HG03045 (cell line): ENCODE results near the gene EGFL8.

Source experiments
- ATAC-seq: cut with Tn5 transposase; IDR thresholded peaks from one replicate; pipeline ENCODE4 v1.9.1; 2021; ENCODE audit warnings: mild to moderate bottlenecking, moderate library complexity; ENCODE audit not compliant: unreplicated experiment

EGFL8 gene

DNA sequence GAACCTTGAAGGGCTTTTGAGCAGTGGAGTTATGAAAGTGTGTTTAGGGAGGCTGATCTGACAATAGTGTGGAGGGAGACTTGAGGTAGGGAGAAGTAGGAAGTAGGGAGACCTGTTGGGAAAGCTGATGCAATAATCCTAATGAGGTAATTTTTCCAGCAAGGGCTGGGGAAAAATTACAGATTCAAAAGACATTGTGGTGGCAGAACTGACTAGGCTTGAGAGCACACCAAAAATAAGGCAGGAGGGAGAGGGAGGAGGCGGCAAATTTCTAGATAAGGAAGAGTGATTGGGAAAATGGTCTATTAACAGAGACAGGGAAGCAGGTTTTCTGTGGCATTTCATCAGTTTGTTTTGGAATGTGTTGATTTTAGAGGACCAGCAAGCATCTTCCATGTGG is 18.1 kb upstream of the EGFL8 start:
- no peak for ATAC-seq

DNA sequence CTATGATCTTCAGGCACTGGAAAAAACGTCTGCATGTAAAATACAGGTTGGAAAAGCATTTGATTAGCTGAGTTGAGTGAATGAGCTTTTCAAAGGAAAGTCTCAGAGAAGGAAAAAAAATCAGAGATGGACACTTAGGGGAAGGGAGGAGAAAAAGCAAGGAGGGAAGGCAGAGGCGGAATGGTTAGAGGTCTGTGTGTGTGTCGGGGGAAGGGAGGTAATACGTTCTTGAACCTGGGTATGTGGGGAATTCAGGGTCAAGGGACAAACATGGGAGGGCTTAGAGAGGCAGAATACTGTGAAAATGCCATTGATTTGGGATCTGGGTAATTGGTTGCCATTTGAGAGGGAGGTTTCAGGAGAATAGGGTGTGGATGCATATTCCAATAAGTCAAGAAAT is 17.7 kb upstream of the EGFL8 start:
- ATAC-seq: no peak

DNA sequence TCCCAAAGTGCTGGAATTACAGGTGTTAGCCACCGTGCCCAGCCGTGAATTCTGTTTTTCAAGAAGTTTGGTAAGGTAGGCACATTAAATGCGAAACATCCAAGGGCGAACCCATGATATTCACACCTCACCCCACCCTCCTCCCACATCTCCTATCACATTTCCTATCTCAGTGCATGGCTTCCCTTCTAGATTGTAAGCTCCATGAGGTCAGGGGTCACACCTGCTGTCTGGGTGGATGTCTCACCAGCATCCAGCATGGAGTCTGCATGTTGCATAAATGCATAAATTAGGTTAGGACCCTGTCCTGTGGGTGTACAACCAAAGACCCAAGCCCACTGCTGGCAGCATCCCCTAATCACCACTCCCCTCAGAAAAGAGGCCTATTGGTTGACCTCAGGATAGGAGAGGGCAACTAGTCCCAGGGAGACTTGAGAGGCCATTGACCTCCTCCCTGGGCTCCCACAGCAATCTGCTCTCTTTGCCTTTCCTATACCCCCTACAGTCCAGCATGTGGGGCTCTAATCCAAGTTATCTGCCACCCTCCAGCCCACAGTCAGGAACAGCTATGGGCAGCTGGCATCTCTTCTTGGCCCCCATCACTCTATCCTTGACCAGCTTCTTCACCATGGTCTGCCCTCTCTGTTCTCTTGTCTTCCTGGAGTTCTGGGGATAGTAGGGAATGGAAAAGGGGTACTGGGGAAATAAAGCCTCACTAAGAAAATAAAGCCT is 16.8 kb upstream of the EGFL8 start:
- no peak for ATAC-seq

DNA sequence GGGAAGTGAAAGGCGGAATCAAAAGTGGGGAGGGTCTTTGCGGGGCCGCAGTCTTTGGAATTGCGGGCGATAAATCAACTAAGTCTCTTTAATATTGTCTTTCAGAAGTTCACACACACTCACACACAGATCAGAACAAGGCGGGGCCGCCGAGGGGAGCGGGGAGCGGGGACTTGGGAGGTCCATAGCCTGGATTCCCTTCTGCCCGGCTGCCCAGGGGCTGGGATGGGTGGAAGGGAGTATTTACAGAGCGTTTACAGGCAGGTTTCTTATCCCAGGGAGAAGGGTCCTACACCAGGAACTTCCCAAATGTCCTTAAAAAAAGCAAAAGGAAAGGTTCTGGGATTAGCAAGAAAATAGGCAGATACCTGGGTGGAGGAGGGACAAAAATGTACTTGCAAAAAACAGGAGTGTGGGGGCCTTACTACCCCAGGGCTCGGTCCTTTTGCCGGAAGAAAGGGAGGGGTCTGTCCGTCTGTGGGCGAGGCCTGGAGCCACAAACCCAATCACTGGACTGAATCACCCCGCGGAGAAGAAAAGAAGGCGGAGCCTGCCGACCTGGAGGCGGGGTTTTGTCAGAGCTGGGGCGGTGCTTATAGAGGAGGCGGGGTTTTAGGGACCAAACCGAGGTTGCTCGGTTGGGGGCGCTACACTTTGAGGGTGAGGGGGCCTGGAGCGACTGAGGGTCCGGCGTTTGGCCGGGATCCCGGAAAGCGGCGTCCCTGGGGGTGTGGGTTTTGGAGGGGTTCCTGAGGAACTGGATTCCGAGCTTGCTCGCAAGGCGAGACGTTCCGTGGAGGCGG is 15.9 kb upstream of the EGFL8 start:
- no peak for ATAC-seq

DNA sequence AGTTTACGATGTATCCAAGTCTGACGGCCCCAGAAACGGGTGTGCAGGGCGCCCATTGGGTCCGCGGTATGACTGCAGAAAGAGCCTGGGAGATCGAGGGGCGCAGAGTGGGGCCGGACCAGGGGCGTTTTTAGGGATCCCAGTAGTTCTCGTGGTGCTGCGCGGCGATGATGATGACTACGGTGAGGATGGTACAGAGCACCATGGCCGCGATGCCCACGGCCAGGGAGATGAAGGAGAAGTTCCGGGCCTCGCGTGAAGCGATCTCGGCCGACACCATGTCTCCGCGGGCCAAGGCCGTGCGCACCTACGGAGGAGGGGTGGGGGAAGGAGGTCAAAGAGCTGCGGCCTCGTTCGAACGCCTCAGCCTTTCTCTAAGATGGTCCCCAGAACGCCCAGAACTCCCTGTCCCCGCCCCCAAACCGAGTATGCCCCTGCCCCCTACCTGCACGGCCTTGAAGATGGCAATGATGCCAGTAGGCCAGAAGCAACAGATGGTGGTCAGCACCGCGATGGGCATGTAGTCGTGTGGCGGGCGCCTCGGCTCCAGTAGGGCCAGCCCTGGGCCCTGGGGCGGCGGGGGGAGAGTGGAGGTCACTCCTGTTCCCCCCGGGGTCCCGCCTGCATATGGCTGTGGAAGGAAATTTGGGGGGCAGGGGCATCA is 15.2 kb upstream of the EGFL8 start:
- ATAC-seq: no peak

DNA sequence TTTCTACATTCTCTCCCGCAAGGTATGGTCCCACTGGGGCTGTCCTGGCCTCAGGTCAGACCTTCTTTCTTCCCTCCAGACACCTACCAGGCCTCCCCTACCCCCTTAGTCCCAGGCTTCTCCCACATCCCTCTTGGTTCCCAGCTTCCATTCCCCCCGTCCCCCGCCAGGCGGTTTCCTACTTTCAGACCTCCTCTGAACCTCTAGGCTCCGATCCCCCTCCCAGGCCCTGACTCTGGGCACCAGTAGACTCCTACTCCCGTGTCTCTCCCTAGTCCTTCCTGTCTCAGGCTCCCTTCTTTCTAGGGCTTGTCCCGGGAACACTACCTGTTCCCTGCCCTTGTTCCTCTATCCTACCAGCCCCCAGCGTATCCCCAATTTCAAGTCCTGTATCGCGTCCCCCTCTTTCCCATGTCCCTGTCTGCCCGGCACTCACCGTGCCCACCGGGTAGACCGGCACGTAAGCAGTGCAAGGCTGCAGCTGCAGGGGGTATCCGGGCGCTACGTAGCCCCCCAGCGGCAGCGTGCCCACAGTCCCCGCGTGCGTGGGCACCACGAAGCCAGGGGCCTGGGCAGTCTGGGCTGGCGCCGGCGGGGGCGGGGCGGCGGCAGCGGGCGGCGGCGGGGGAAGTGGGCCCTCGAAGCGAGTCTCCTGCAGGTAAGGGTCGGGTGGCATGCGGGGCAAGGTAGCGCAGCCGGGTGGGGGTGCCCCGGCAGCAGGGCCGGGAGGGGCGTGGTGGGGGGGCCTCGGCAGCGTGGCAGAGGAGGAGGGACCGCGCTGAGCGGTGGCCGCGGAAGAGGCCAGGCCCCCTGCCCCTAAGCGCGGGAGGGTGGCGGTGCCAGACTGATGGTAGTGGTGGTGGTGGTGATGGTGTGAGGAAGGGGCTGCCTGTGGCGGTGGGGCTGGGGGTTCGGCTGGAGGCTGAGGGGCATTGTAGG is 14.2 kb upstream of the EGFL8 start:
- no peak for ATAC-seq

DNA sequence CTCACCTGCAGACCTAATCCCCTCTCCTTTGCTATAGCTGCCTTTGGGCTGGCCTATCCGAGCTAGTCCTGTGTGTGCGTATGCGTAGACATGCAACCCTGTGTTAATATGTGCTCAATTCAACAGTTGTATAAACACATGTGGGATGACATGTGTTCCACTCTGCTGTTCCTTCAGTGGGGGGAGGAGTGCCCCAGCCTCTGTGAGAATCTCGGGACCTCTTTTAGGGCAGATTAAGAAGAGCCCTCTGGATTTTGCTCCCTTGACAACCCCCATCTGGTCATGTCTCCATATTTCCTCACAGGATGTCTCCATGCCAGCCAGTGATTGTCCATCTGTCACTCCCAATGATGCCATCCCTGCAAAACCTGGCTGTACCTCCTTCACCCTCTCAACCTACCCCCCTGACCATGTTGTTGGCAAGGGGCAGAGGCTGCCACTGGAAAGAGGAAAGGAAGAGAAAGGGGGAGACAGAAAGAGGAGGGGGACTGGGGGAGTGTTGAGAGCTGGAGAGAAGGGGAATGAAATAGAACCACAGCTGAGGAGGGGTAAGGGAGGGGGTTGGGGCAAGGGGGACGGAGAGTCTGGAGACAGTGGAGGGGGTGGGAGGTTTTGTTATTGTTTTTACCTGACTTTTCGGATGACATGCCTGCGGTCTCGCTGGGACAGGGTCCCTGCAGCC is 13.1 kb upstream of the EGFL8 start:
- ATAC-seq: no peak

DNA sequence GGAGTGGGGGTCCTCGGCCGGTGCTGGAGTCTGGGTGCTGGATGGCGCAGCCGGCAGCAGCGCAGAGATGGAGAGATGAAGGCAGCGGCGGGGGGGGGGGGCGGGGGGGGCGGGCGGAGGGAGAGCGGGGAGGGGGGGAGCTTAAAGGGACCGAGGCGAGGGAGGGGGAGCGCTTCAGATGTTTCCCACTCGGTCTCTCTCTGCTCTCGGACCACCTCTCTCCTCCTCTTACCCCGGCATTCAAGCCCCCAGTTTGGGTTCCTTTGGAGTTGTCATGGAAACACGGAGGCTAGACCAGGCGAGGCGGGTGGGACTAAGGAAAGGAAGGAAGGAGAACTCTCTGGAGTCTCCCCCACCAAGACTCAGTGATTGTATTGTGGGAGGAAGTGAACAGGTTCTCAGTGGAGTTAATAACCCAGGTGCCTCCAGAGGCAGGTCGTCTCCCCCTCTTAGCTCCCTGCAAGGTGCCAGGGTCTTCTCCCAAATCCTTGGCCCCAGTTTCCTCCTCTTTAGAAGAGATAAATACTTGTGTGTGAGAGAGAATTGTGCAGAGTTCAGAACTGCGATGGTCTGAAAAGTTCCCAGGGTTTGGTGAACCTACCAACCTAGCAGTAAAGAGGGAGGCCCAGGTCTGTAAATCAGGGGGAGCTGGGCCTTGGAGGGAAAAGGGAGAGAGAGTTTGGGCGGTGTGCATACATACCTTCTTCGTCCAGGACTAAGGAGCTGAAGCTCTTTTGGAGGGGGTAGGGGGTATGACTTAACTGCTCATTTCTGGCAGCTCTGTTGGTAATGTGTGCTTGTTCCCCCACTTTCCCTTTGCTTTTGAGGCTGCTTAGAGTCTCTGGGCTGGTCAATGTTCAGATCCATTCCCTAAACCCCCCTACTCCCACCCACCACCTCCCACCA is 12.3 kb upstream of the EGFL8 start, which contains the start of gene PRRT1:
Gene PRRT1, minus strand, starts transcription at position 77 of the 906 bp plus-strand sequence. CDS start 112 bp downstream, outside the sequence.
- no peak for ATAC-seq

DNA sequence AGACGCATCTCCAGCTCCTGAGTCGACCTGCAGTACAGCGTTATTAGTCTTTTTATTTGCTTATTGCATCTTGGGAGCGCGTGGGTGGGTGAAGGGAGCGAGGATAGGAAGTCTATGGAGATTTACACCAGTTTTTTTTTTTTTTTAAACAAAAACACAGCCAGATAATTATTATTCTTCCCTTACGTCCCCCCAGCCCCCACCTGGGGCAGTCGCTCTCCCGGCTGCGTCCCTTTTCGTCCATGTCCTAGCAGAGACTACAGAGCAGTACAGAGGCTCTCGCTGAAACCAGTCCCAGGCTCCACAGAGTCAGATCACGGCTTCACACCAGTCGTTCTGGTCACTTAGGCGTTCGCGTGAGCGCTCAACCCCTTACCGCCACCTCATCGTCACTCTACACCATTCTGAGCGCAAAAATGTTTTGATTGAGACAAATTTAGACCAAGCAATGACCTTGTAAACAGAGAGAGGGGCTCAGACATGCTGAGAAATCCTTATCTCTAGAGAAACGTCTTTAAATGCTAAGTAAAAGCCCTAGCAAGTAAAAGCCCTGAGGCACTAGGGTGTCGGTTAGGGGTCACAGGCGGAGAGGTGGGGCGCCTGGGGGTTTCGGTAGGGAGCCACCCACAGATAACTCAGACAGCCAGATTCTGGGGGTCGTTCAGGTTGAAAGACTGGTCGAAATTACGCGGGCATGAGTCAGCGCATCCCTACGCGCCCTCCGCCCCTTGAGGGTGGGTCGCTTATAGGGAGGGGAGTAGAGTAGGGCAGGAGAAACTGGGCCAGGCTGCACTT is 11.4 kb upstream of the EGFL8 start:
- no peak for ATAC-seq

DNA sequence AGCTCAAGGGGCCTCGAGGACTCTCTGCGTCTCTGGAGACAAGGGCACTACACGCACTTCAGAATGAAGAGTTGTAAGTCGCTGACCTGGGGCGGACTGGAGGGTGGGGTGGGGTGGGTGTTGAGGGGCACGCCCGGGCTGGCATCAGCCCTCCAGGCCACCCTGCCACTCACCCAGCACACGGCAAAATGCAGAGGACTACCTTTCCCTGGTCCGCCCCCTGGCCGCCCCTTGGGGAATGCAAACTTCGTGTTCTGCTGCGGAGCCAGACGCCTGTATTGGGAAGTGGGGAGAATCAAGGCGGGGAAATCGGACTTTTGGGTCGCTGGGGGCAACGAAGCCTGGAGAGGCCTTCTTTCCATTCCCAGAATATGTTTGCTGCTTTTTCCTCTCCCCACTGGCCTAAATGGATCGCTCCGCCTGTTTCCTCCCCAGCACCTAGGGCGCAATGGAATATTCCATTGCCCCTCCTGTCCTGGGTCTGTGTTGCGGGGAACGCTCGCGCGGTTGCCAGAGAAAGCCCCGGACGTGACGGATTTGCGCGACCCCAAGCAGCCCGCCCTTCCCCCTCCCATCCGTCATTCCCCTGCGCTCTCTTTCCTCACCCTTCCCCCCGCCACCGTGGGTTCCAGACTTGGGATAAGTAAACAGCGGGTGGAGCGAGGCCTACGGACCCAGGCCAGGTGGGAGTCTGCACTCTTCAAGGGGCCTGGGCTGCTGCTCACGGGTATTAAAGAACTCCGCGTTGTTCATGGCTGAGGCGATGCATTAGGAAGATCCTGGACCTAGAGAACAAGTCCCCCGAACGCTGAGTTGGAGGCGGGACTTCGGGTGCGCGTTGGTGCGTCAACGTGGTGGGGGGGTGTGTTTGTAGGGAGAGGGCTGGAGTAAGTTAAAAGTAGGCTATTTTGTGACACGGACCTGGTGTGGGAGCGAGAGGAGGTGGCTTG is 10.6 kb upstream of the EGFL8 start, which contains the start of gene PPT2:
Gene PPT2, plus strand, starts transcription at position 578 of the 950 bp plus-strand sequence. CDS start 454 bp downstream, outside the sequence.
- peak; percentile 19 for ATAC-seq

DNA sequence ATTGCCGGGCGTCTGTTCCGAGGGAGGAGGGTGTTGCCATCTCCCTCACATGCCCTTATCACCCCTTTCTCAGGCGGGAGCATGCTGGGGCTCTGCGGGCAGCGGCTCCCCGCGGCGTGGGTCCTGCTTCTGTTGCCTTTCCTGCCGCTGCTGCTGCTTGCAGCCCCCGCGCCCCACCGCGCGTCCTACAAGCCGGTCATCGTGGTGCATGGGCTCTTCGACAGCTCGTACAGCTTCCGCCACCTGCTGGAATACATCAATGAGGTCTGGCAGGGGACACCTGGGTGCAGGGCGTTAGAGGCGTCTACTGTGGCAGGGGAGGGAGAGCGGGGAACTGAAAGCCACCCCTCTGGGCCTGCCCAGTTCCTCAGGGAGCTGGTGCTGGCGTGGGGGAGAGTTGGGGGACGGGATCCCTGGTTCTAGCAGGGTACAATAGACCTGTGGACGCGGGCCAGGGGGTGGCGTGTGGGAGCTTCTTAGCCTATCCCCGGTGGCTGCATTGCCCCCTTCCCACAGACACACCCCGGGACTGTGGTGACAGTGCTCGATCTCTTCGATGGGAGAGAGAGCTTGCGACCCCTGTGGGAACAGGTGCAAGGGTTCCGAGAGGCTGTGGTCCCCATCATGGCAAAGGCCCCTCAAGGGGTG is 9.8 kb upstream of the EGFL8 start:
- peak; percentile 63 for ATAC-seq

DNA sequence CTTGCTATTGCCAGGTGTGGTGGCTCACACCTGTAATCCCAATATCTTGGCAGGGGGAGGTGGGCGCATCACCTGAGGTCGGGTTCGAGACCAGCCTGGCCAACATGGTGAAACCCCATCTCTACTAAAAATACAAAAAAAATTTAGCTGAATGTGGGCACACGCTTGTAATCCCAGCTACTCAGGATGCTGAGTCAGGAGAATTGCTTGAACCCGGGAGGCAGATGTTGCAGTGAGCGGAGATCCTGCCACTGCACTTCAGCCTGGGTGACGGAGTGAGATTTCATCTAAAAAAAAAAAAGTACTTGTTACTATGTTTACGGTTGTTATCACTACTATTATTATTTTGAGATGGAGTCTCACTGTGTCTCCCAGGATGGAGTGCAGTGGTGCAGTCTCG is 7.5 kb upstream of the EGFL8 start:
- ATAC-seq: no peak

DNA sequence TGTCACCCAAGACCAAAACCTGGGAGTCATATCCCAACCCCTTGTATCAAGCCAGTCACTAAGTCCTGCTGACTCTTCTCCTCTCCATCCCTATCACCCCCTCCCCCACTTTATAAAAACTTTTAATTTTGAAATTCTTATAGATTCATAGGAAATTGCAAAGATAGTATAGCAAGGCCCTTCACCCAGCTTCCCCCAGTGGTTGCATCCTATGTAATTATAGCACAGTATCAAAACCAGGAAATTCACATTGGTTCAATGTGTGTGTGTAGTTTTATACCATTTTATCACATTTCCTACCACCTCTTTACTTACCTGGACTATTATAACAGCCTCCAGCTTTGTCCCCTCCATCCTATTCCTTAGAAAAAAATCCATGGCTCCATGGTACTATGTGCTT is 6.3 kb upstream of the EGFL8 start:
- no peak for ATAC-seq

DNA sequence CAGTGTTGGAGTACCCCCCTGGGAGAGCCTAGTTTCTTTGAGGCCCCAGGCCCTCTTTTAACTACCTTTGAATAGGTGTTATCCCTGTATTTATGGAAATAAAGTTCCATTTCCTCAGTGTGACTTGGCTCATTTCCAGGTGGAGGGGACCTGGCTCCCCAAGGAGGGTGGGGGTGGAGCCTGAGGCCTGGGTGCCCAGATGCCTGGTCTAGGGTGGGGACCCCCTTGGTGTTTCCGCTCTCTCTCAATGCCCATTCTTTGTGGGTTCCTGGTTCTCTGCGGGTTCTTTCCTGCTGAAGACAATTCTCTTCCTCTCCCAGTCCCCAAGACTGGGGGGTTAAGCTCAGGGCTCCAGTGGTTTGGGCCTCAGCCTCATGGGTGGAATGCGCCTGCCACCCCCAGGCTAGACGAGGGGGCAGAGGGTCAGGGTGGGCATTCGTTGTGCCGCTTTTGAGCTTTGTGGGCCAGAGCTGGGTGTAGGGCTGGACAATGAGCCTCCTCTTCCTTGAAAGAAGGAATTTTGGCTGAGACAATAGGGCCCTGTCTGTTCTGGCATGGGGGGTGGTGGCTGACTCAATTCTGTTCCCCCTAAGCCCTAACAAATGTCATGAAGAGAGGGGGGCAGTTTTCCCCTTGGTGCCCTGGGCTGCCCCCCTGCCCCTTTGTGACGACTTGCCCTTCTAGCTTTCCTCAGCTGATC is 686 bp upstream of the EGFL8 start:
- no peak for ATAC-seq

DNA sequence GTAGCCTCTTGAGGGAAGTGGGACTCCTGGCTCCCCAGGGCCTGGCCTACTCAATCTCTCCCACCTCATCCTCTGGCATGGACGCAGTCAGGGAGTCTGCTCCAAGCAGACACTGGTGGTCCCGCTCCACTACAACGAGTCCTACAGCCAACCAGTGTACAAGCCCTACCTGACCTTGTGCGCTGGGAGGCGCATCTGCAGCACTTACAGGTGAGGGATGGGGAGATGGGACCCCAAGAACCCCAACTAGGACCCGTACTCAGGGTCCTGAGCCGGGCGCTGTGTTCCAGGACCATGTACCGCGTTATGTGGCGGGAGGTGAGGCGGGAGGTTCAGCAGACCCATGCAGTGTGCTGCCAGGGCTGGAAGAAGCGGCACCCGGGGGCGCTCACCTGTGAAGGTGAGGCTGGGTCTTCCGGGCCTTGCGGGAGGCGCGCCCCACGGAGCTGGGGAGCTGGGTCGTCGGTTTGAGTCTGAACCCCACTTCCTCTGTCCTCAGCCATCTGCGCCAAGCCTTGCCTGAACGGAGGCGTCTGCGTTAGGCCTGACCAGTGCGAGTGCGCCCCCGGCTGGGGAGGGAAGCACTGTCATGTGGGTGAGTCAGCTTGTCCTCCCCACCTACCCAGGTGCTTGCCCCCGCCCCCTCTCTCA is 2.1 kb downstream of the EGFL8 start:
- ATAC-seq: no peak
